K562 (cell line): ENCODE measurements around the gene UBXN10. TPM values are rescaled to one million over a fixed set of nuclear protein-coding genes. Genes with fewer than 3 reads are reported as not detected.
A peak's percentile ranks its signal among the peaks of the same experiment; 100 is the strongest.

Experiments
- ATAC-seq: fragments of 200-7000 bp; cut with Tn5 transposase; 3 replicates; pipeline ENCODE4 v1.9.1; 2020; ENCODE audit warnings: moderate library complexity
- BruUV-seq: library from RNA; stranded (reverse); fragments of 400-500 nt; replicated peaks from 2 replicates; lab custom pipeline; 2021; lab: Mats Ljungman, UMichigan
- CTCF ChIA-PET: fragments of 300-600 bp; formaldehyde crosslinking; extraction: SDS; loops from one replicate; lab custom pipeline; 2021; ENCODE audit warnings: low intra/inter-chr PET ratio; lab: Yijun Ruan, JAX
- POLR2A ChIA-PET: fragments of 300-600, 350-650 bp; sonication (Branson Sonifier 250); formaldehyde crosslinking; extraction: SDS; loops from one replicate; lab custom pipeline; 2021; ENCODE audit warnings: antibody characterized with exemption, inconsistent platforms; lab: Yijun Ruan, JAX
- DNase-seq, 4 experiments: peaks; one replicate each; pipeline versions ENCODE4 v3.0.0 to v3.0.0-alpha.2; 2011 to 2018; ENCODE audit warnings: low spot score in 3 of 4, mixed read lengths in 3 of 4; ENCODE audit errors: extremely low read depth in 1 of 4
- FAIRE-seq: peaks from 2 replicates; lab custom pipeline; 2011; peaks lifted over from hg19 to GRCh38; lab: Jason Lieb, UNC
- H2AFZ ChIP-seq: 2 replicates; pipeline ENCODE4 v1.6.0; 2011; ENCODE audit warnings: low read depth, low read length, control low read depth, inconsistent platforms
- H3K27ac ChIP-seq: fragments of 200-600 bp; 3 replicates; pipeline ENCODE4 v1.8.0; 2011; ENCODE audit warnings: low read depth, mild to moderate bottlenecking, control low read depth, inconsistent platforms, low read length, moderate library complexity, mixed read lengths; ENCODE audit errors: extremely low read depth
- H3K27me3 ChIP-seq, 2 experiments: fragments of 300-600 bp in 1 of 2; 2 replicates in 1 of 2; 3 replicates in 1 of 2; pipeline versions ENCODE4 v1.6.0 to v1.8.0; 2011; ENCODE audit warnings: inconsistent platforms in 2 of 2, low read length in 2 of 2, mild to moderate bottlenecking in 1 of 2, mixed read lengths in 1 of 2, moderate library complexity in 1 of 2; ENCODE audit not compliant: control insufficient read depth in 2 of 2, insufficient read depth in 2 of 2
- H3K36me3 ChIP-seq: fragments of 300-600 bp; 3 replicates; pipeline ENCODE4 v1.8.0; 2011; ENCODE audit warnings: mild to moderate bottlenecking, low read length, inconsistent platforms; ENCODE audit not compliant: control insufficient read depth, insufficient read depth
- H3K4me1 ChIP-seq, 2 experiments: fragments of 200-600 bp in 1 of 2; replicated peaks in 1 of 2; 2 replicates in 1 of 2; 3 replicates in 1 of 2; pipeline versions ENCODE4 v1.5.1 to v1.8.0; 2011; ENCODE audit warnings: inconsistent platforms in 2 of 2, low read length in 2 of 2, mild to moderate bottlenecking in 1 of 2, mixed read lengths in 1 of 2, moderate library complexity in 1 of 2; ENCODE audit not compliant: control insufficient read depth in 2 of 2, insufficient read depth in 2 of 2
- H3K4me2 ChIP-seq: 2 replicates; pipeline ENCODE4 v1.6.1; 2011; ENCODE audit warnings: low read length, control low read depth, inconsistent platforms, mixed read lengths; ENCODE audit not compliant: insufficient read depth
- H3K4me3 ChIP-seq: fragments of 200-600 bp; sonication (generic), shearing (Covaris generic); 2 replicates; pipeline ENCODE4 v1.5.1; 2016; ENCODE audit warnings: control low read depth, inconsistent platforms
- H3K79me2 ChIP-seq: fragments of 200-600 bp; 3 replicates; pipeline ENCODE4 v1.8.0; 2011; ENCODE audit warnings: low read length, inconsistent platforms; ENCODE audit not compliant: control insufficient read depth, insufficient read depth
- H3K9ac ChIP-seq, 2 experiments: 2 replicates each; pipeline versions ENCODE4 v1.6.0 to v1.6.1; 2011; ENCODE audit warnings: low read depth in 2 of 2, low read length in 2 of 2, control low read depth in 1 of 2, inconsistent platforms in 1 of 2, mild to moderate bottlenecking in 1 of 2, mixed read lengths in 1 of 2; ENCODE audit not compliant: insufficient read depth in 1 of 2
- H3K9me1 ChIP-seq: one replicate; pipeline ENCODE4 v1.6.0; 2011; ENCODE audit warnings: inconsistent platforms, mild to moderate bottlenecking, low read length, moderate library complexity; ENCODE audit not compliant: control insufficient read depth, insufficient read depth
- H3K9me3 ChIP-seq: replicated peaks from 2 replicates; pipeline ENCODE4 v1.5.1; 2011; ENCODE audit warnings: low read depth, low read length, inconsistent platforms; ENCODE audit not compliant: control insufficient read depth, insufficient read depth
- H4K20me1 ChIP-seq: replicated peaks from 2 replicates; pipeline ENCODE4 v1.6.1; 2011; ENCODE audit warnings: low read length, inconsistent platforms, mixed read lengths; ENCODE audit not compliant: control insufficient read depth, insufficient read depth
- BCOR ChIP-seq: fragments of 450-650 bp; IDR thresholded peaks from 2 replicates; pipeline ENCODE4 v1.6.1; 2016
- BRD9 ChIP-seq: fragments of 450-650 bp; IDR thresholded peaks from 2 replicates; pipeline ENCODE4 v1.6.1; 2018; ENCODE audit warnings: low read depth; ENCODE audit not compliant: partially characterized antibody
- CBX1 ChIP-seq: sonication (generic); IDR thresholded peaks from 2 replicates; pipeline ENCODE4 v1.6.1; 2016; ENCODE audit warnings: antibody characterized with exemption, low read depth, mild to moderate bottlenecking
- FOXM1 ChIP-seq, 2 experiments: fragments of 450-650 bp in 1 of 2; sonication (generic) in 1 of 2; formaldehyde crosslinking in 1 of 2; IDR thresholded peaks; 2 replicates each; pipeline versions ENCODE4 v1.6.1 to v1.9.0; 2017 to 2022; ENCODE audit warnings: low read depth in 2 of 2, mild to moderate bottlenecking in 2 of 2, missing genetic modification reagents in 1 of 2, moderate library complexity in 1 of 2
- IFI16 ChIP-seq: fragments of 250-450 bp; sonication (Bioruptor Pico); IDR thresholded peaks from 2 replicates; pipeline ENCODE4 v2.1.2; 2022; ENCODE audit warnings: mild to moderate bottlenecking, inconsistent platforms
- JUND ChIP-seq, 2 experiments: IDR thresholded peaks; 2 replicates in 1 of 2; 3 replicates in 1 of 2; pipeline ENCODE4 v1.6.1; 2011; ENCODE audit warnings: borderline replicate concordance in 2 of 2, low read depth in 2 of 2, low read length in 2 of 2, improper control_type of control experiment in 1 of 2, missing biosample characterization in 1 of 2, missing genetic modification characterization in 1 of 2, missing genetic modification reagents in 1 of 2
- KDM1A ChIP-seq, 2 experiments: fragments of 450-650 bp; IDR thresholded peaks; 2 replicates each; pipeline ENCODE4 v1.6.1; 2016; ENCODE audit warnings: mild to moderate bottlenecking in 2 of 2
- PHF20 ChIP-seq: fragments of 450-650 bp; IDR thresholded peaks from 2 replicates; pipeline ENCODE4 v1.6.1; 2018; ENCODE audit not compliant: partially characterized antibody
- RBM25 ChIP-seq: fragments of 200-400 bp; formaldehyde crosslinking; IDR thresholded peaks from 2 replicates; pipeline ENCODE4 v1.6.1; 2018; ENCODE audit warnings: low read length, low read depth, moderate library complexity; ENCODE audit not compliant: severe bottlenecking
- SMARCA5 ChIP-seq: fragments of 450-650 bp; IDR thresholded peaks from 2 replicates; pipeline ENCODE4 v1.6.1; 2016
- SMARCB1 ChIP-seq: IDR thresholded peaks from 2 replicates; pipeline ENCODE4 v1.6.1; 2011; ENCODE audit warnings: improper control_type of control experiment, low read depth; ENCODE audit not compliant: insufficient read length
- TRIM28 ChIP-seq: fragments of 450-650 bp; IDR thresholded peaks from 2 replicates; pipeline ENCODE4 v1.6.1; 2017
- ZNF232 ChIP-seq: sonication (generic); formaldehyde crosslinking; IDR thresholded peaks from 2 replicates; pipeline ENCODE4 v1.8.0; 2022; ENCODE audit warnings: mild to moderate bottlenecking, missing genetic modification reagents
- WGBS: fragments of 100-300 bp; shearing (Covaris generic); methylation state at CpG from one replicate; pipeline ENCODE4 v1.1.6; 2016; ENCODE audit warnings: low coverage, mixed read lengths; ENCODE audit not compliant: insufficient coverage; ENCODE audit errors: missing lambda C conversion rate; 5-methylcytosine and 5-hydroxymethylcytosine counted together
- in situ Hi-C: fragments of 300-500 bp; cut with MboI; formaldehyde crosslinking; loops from 4 replicates; pipeline ENCODE4 v1.15.0; 2018; ENCODE audit warnings: inconsistent platforms, mixed read lengths
- intact Hi-C: fragments of 100-400 bp; cut with micrococcal nuclease; formaldehyde crosslinking; loops from 2 replicates; pipeline ENCODE4 v1.14.2; 2022
- polyA plus RNA-seq, 8 experiments: library from polyadenylated mRNA; depleted of rRNA in 4 of 8; stranded (reverse) in 5 of 8; unstranded in 3 of 8; fragments of >200 nt; fragmentation: Nextera tagmentation in 2 of 8; fragmentation: Illumina TruSeq in 1 of 8; extraction: Ambion mirVana in 2 of 8; extraction: Trizol in 1 of 8; gene quantifications; 2 replicates each; pipeline versions ENCODE4 v1.2.1 to v1.2.3, GENCODE V29; 2011 to 2014; ENCODE audit warnings: inconsistent platforms in 1 of 8, missing spikeins in 1 of 8
- total RNA-seq, 7 experiments: library from RNA; depleted of rRNA in 6 of 7; stranded (reverse); fragments of >200 nt in 6 of 7; fragmentation: Illumina TruSeq in 2 of 7; extraction: Trizol in 2 of 7; gene quantifications; 2 replicates each; pipeline versions ENCODE4 v1.2.1 to v1.2.3, GENCODE V29; 2011 to 2021; ENCODE audit warnings: low replicate concordance in 1 of 7
- TF ChIP-seq, protein P1 (sequence below): fragments of 250-450 bp; sonication (Bioruptor Pico); IDR thresholded peaks from 2 replicates; pipeline ENCODE4 v1.4.0; 2020; ENCODE audit warnings: mild to moderate bottlenecking, moderate library complexity
- TF ChIP-seq, protein P2 (sequence below): fragments of 450-650 bp; conservative IDR thresholded peaks from 2 replicates; pipeline ENCODE4 v1.6.1; 2016; ENCODE audit warnings: missing genetic modification characterization, low read depth, mild to moderate bottlenecking, missing compliant biosample characterization, moderate library complexity
- TF ChIP-seq, protein P3 (sequence below), 2 experiments: fragments of 450-650 bp in 1 of 2; sonication (generic) in 1 of 2; formaldehyde crosslinking in 1 of 2; IDR thresholded peaks in 1 of 2; conservative IDR thresholded peaks in 1 of 2; 2 replicates each; pipeline versions ENCODE4 v1.6.1 to v1.8.1; 2016 to 2023; ENCODE audit warnings: mild to moderate bottlenecking in 2 of 2, moderate library complexity in 2 of 2, inconsistent platforms in 1 of 2, missing genetic modification reagents in 1 of 2

The UBXN10 gene
- total and polyA plus RNA-seq, 9 of the 15 experiments (the other 6 are each of a cell fraction or from before 2014, with no cell fraction given), result 10.7 to 17.7 (median 13.6) TPM

DNA sequence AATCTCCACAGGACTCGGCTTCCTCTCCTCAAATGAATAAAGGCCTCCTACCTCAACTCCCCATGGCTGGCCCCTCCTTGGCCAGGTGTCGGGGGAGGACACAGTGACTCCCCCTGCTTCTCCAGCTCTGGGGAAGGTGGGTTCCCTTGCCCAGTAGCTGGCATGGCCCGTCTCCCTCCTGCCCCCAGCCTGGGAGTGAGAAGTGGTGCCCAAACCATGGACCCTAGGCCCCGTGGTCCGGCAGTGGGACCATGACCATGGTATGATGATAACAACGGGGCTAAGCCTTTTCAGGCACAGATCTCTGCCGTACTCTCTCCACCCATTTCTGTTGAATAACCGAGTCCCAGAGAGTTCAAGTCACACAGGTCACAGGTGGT, 35.6 kb upstream of the UBXN10 start (continued):
- TF ChIP-seq TRIM28 (no peak), FOXM1 (IDR thresholded peaks at IDR 0.05; ENCODE audit: low read depth) (no peak), FOXM1 (CRISPR knock-in tag; IDR thresholded peaks at IDR 0.05; ENCODE audit: low read depth) (no peak), JUND (IDR thresholded peaks at IDR 0.05; ENCODE audit: borderline replicate concordance, low read depth, low read length) (no peak), JUND (tag; IDR thresholded peaks at IDR 0.05; ENCODE audit: borderline replicate concordance, low read depth, low read length) (no peak), BRD9 (no peak), IFI16 (no peak)

DNA sequence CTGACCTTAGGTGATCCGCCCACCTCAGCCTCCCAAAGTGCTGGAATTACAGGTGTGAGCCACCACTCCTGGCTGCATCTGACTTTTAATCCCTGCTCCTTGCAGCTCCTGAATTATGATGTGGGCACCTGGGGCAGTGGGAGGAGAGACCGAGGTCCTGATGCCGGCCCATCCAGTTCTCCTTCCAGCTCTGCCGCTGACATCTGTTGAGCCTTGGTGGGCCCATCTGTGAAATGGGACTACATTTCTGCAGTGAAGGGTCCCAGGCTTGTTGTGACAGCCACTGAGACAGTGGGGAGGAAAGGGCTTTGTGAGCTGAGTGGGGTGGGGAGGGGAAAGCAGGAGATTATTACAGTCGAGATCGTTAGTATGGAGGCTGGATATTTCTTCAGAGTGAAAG, 34.9 kb upstream of the UBXN10 start:
- in situ Hi-C loops (loop anchor here (5.0 kb wide), 1 partner anchor 239 kb away; no protein-coding TSS in a partner anchor), intact Hi-C loops (no loop called here)
- H3K4me2 ChIP-seq, result no peak overlapping the region
- H3K9ac ChIP-seq, result peak overlapping the region in 1 of 2 experiments; percentile 4; a peak in 1 of 4 replicates
- no peak for FAIRE-seq
- no peaks in the 10 kb centered on the region for H4K20me1 ChIP-seq
- H3K4me3 ChIP-seq, result no peak overlapping the region
- BruUV-seq, result no TSS peak
- TF ChIP-seq, protein P1, sequence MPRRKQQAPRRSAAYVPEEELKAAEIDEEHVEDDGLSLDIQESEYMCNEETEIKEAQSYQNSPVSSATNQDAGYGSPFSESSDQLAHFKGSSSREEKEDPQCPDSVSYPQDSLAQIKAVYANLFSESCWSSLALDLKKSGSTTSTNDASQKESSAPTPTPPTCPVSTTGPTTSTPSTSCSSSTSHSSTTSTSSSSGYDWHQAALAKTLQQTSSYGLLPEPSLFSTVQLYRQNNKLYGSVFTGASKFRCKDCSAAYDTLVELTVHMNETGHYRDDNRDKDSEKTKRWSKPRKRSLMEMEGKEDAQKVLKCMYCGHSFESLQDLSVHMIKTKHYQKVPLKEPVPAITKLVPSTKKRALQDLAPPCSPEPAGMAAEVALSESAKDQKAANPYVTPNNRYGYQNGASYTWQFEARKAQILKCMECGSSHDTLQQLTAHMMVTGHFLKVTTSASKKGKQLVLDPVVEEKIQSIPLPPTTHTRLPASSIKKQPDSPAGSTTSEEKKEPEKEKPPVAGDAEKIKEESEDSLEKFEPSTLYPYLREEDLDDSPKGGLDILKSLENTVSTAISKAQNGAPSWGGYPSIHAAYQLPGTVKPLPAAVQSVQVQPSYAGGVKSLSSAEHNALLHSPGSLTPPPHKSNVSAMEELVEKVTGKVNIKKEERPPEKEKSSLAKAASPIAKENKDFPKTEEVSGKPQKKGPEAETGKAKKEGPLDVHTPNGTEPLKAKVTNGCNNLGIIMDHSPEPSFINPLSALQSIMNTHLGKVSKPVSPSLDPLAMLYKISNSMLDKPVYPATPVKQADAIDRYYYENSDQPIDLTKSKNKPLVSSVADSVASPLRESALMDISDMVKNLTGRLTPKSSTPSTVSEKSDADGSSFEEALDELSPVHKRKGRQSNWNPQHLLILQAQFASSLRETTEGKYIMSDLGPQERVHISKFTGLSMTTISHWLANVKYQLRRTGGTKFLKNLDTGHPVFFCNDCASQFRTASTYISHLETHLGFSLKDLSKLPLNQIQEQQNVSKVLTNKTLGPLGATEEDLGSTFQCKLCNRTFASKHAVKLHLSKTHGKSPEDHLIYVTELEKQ (CRISPR knock-in tag), result no peak
- TF ChIP-seq, protein P2, sequence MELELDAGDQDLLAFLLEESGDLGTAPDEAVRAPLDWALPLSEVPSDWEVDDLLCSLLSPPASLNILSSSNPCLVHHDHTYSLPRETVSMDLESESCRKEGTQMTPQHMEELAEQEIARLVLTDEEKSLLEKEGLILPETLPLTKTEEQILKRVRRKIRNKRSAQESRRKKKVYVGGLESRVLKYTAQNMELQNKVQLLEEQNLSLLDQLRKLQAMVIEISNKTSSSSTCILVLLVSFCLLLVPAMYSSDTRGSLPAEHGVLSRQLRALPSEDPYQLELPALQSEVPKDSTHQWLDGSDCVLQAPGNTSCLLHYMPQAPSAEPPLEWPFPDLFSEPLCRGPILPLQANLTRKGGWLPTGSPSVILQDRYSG (tag), result no peak
- TF ChIP-seq RBM25, result peak; percentile 78
- TF ChIP-seq BCOR, result peak; percentile 90
- TF ChIP-seq, protein P3, sequence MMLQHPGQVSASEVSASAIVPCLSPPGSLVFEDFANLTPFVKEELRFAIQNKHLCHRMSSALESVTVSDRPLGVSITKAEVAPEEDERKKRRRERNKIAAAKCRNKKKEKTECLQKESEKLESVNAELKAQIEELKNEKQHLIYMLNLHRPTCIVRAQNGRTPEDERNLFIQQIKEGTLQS (IDR thresholded peaks at IDR 0.05), result no peak
- TF ChIP-seq, protein P3 (CRISPR knock-in tag; conservative IDR thresholded peaks at IDR 0.05), result no peak
- TF ChIP-seq SMARCA5, result peak; percentile 60; the same call in 1 of the 2 replicates
- peak; percentile 65; the same call in 1 of the 2 replicates for TF ChIP-seq CBX1
- TF ChIP-seq KDM1A (IDR thresholded peaks at IDR 0.05), result peak; percentile 50 to 79; a peak in 3 of 4 replicates
- no peak for TF ChIP-seq SMARCB1
- TF ChIP-seq PHF20, result peak; percentile 30
- no peak for TF ChIP-seq ZNF232 (CRISPR knock-in tag)
- no peaks in the 10 kb centered on the region for H3K36me3 ChIP-seq
- WGBS, result 49% methylated on average over 5 of the region's 6 CpGs
- H3K27me3 ChIP-seq, result peaks cover 0 to 23% of the 10 kb centered on the region in 2 experiments; a peak in 3 of 5 replicates
- no peak for DNase-seq
- 0 out of 2 replicates have a peak overlapping the region, but pooled peaks have one; percentile 18 for H2AFZ ChIP-seq
- no peak overlapping the region for H3K27ac ChIP-seq
- no peaks in the 10 kb centered on the region for H3K9me3 ChIP-seq
- no peaks in the 10 kb centered on the region for H3K79me2 ChIP-seq
- ChIA-PET POLR2A (interaction anchor here (0.6 to 1.0 kb wide), 3 partner anchors 24 to 816 kb away, joined by 3 read pairs; no protein-coding TSS in a partner anchor), CTCF (interaction anchor here (2.7 to 3.0 kb wide), 2 partner anchors 50 to 176 kb away, joined by 17 to 23 read pairs; no protein-coding TSS in a partner anchor)
- no peak for ATAC-seq
- H3K9me1 ChIP-seq, result no peaks in the 10 kb centered on the region
- peaks cover 0 to 26% of the 10 kb centered on the region in 2 experiments; a peak in 3 of 5 replicates for H3K4me1 ChIP-seq
